GM18511 (cell line): Measurements from ENCODE around the gene NCAM1.

Experiments
- ATAC-seq: cut with Tn5 transposase; IDR thresholded peaks from one replicate; pipeline ENCODE4 v1.9.1; 2021; ENCODE audit warnings: mild to moderate bottlenecking, moderate library complexity; ENCODE audit not compliant: unreplicated experiment

NCAM1 gene

GRCh38 chr11:113121746-113122145, 160.5 kb downstream of the NCAM1 start:
- ATAC-seq = no peak

DNA sequence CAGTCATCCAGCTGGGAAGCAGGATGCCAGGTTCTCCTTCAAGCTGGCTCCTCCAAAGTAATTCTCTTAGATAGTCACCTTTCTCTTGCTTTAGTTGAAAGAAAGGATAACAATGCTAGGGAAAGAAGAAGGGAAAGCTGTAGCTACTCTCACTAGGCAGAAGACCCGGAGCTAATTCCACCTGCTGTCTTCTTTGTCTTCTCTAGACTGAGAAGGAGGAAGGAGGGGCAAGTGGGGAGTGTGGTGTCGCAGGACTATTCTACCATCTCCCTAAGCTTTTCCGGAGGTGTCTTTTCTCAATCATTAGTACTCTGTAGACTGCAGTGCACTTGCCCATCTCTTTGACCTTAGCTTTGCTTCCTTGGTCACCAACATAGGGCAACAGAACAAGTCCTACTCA, 162.8 kb downstream of the NCAM1 start:
- no peak for ATAC-seq

- ATAC-seq = no peak
Measured at GRCh38 chr11:113124578-113124977, 163.4 kb downstream of the NCAM1 start.

GRCh38 chr11:113129261-113129992, 168.2 kb downstream of the NCAM1 start:
- no peak for ATAC-seq

DNA sequence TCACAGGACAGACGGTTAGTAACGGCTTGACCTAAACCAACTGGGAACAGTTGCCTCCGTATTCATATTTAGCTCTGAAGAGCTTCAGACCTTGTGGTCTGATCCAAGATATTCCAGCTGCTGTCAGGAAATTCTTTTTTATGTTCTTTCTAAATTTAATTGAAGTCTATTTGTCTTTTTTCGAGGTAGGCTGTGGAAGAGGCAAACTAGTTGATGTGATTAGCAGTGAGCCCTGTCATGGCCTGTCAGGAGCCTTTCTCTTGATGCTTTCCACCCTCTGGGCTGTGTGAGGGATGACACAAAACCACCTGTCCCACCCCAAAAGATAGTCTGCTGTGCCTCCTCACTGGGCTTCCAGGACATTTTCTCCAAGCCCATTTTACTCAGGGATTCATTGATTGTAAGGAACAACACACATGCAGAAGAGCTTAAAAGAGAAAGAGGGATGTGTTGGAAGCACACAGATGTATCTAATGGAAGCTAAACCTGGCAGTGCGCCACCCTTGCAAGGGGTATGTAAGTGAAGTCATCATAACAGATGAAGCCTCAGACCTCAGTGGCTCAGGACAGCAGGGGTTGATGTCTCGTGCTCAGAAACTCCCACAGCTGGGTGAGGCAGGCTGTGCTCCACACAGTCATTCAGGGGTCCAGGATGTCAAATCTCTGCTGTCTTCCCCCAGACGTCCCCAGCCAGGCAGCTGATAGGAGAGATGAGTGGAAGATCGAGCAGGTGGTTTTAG, 170.0 kb downstream of the NCAM1 start:
- no peak for ATAC-seq

DNA sequence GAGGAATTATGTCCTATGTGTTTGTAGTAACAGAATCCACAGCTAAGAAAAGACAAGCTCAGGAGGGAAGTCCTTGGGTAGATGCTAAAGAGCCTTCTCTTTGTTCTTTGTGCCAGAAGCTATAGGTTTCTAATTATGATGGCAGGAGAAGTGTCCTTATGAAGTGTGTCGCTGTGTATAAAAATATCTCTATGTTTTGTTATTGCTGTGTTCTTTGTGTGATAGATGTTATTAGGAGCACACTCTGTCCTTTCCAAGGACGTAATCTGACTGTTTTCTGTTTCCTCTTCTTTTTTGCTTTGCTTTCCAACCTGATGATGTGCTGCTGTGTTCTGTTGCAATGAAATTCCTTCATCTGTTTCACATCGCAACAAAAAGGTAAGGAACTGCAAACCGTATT, 171.9 kb downstream of the NCAM1 start:
- no peak for ATAC-seq

DNA sequence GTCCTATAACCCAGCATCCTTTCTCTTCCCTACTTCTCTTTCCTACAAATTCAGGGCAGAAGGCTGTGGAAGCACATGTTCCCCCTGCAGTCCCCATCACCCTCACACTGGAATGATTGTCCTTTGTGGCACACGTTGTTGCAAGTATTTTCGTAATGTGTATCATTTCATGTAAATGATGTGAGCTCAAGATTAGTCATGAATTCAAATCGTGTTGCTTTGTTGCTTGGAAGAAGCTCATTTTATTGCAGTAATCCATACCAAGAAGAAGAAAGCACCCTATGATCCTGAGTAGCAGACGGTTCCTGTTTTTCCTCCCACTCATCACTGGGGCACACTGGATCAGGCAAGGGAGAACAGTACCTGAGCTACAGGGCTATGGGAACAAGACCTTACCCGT, 173.4 kb downstream of the NCAM1 start:
- ATAC-seq = no peak

DNA sequence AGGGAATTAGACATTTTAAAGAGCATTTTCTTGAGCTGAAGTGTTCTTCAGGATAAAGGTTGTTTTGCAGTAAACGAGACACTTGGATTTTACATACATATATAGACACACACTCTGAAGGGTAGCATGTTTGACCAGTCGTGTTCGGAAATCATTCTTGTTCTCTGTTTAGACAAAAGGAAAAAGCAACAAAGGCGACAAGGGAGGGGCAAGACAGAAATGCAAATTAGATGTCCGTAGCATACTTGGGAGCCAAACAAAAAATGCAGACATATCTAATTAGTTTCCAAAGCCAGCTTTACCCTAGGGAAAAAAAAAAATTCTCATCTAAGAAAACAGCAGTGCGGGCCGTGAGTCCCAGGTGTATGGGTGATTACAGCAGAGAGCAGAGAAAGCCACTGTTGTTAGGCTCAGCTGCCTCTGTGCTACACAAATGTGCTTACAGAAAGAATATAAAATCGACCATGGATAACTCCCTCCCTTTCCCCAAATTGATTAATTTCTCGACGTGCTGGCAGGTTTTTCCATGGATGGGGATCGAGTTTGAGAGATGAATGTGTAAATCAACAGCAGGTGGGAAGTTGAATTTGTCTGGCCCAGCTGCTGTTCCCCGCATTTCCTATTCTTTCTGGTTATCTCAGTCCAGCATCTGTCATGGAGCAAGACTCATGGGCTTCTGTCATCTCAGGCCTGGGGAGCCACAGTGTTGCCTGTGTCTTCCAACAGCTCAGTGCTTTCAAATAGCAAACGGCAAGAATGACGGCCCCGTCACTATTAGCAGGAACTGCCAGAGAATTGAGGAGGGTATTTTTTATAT, 176.7 kb downstream of the NCAM1 start:
- ATAC-seq = no peak

DNA sequence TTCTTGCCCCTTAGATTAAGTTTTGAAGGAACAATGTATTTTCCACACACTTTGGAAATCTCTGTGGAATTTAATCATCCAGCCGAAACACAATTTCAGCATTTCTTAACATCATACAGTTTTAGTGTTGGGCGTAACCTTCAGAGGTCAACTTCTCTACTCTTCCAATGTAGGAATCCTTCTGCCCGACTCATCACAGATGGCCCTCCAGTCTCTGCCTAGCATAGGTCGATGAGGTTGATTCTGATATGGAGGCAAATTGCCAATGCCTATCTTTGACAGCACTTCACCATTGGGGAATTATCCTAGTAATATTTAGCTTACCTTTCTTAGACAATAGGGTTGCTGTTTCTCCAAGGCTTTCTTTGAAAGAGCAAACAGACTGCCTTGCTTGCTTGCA, 177.5 kb downstream of the NCAM1 start:
- no peak for ATAC-seq

GRCh38 chr11:113141010-113141409, 179.8 kb downstream of the NCAM1 start:
- no peak for ATAC-seq

GRCh38 chr11:113142508-113142907, 181.3 kb downstream of the NCAM1 start:
- ATAC-seq = no peak

DNA sequence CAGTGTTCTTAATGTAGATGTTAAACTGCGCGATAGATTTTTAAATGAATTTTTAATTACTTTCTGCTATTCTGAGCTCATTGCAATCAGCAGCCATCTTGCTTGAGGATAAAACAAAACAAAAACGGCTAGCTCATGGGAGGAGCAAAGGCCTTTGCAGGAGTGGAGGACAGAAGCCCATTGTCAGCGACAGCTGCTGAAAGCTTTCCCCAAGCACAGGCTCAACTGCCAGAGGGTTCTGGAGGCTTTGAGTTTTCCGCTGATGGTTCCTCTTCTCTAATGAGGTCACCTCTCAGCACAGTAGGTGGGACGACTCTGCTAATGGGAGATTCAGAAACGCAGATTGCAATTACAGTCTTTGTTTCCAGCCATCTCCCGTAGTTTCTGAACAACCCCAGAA, 186.0 kb downstream of the NCAM1 start:
- no peak for ATAC-seq

DNA sequence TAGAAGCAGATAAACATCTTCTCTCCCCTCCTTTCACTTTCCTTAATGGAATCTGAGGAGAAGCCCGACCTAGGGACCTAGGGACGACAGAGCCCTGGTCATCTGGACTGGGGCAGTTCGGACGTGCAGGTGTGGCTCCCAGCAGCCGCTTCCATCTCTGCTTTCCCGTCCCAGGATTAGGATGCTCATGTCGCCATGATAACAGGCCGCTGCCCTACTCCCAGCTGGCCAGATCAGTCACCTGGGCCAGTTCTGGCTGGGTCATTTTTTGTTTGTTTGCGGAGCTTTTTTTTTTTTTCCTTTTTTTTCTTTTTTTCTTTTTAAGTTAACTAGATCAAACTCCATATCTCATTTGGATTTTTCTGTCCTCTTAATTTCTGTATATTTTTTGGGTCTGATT, 186.9 kb downstream of the NCAM1 start:
- no peak for ATAC-seq

GRCh38 chr11:113148652-113149051, 187.4 kb downstream of the NCAM1 start:
- no peak for ATAC-seq

- no peak for ATAC-seq
Measured at GRCh38 chr11:113151521-113151920, 190.3 kb downstream of the NCAM1 start.

- ATAC-seq = no peak
Measured at GRCh38 chr11:113152500-113152899, 191.3 kb downstream of the NCAM1 start.

GRCh38 chr11:113153847-113154246, 192.6 kb downstream of the NCAM1 start:
- ATAC-seq = no peak

GRCh38 chr11:113159988-113160807, 199.0 kb downstream of the NCAM1 start:
- no peak for ATAC-seq

- ATAC-seq = no peak
Measured at GRCh38 chr11:113160808-113161124, 199.5 kb downstream of the NCAM1 start.

GRCh38 chr11:113161711-113162591, 200.7 kb downstream of the NCAM1 start:
- ATAC-seq = no peak
